Activated CD4-positive, alpha-beta T cell treated with anti-CD3 and anti-CD28 coated beads, Interleukin-2, amount 10 ng/mL, durations not matched to agents 7 days and 5 days (primary cell): ENCODE results near the gene CAMK4. TPM values are rescaled to one million over a fixed set of nuclear protein-coding genes. Genes with fewer than 3 reads are reported as not detected.

ENCODE experiments used
- CTCF ChIA-PET: fragments of 350-600 bp; sonication (Branson Sonifier 250); formaldehyde crosslinking; loops from one replicate; lab custom pipeline; 2021; ENCODE audit warnings: antibody characterized with exemption; lab: Charles Lee
- POLR2A ChIA-PET: fragments of 350-600 bp; sonication (Branson Sonifier 250); formaldehyde crosslinking; loops from one replicate; lab custom pipeline; 2021; ENCODE audit warnings: antibody characterized with exemption; lab: Charles Lee
- DNase-seq: peaks from one replicate; pipeline ENCODE4 v3.0.0-alpha.2; 2020
- H3K27ac Mint-ChIP-seq: one replicate; pipeline ENCODE4 v1.8.0; 2021; ENCODE audit warnings: mild to moderate bottlenecking, moderate library complexity, mixed read lengths
- H3K27me3 Mint-ChIP-seq: one replicate; pipeline ENCODE4 v1.8.0; 2021; ENCODE audit warnings: mixed read lengths
- H3K36me3 Mint-ChIP-seq: one replicate; pipeline ENCODE4 v1.8.0; 2021; ENCODE audit warnings: low read depth, mixed read lengths
- H3K4me1 Mint-ChIP-seq: one replicate; pipeline ENCODE4 v1.8.0; 2021; ENCODE audit warnings: mixed read lengths
- H3K4me3 Mint-ChIP-seq: one replicate; pipeline ENCODE4 v1.8.0; 2021; ENCODE audit warnings: mild to moderate bottlenecking, moderate library complexity, mixed read lengths
- H3K9me3 Mint-ChIP-seq: one replicate; pipeline ENCODE4 v1.8.0; 2021; ENCODE audit warnings: mixed read lengths
- total RNA-seq, 2 experiments: library from RNA; stranded (reverse); gene quantifications; one replicate each; pipeline ENCODE4 v1.2.3, GENCODE V29; 2021

CAMK4 gene
- total RNA-seq, 2 experiments from 2014 or later, result 138 to 139 TPM

GRCh38 chr5:111517853-111518501 is 293.8 kb downstream of the CAMK4 start:
- Mint-ChIP-seq H3K36me3 (no peaks in the 10 kb centered on the region), H3K27ac (no peak overlapping the region), H3K4me3 (no peak overlapping the region), H3K9me3 (no peaks in the 10 kb centered on the region), H3K27me3 (peaks cover 6% of the 10 kb centered on the region), H3K4me1 (peaks cover 15% of the 10 kb centered on the region)
- ChIA-PET POLR2A (no interaction called here), CTCF (interaction anchor here (0.8 to 1.1 kb wide), 2 partner anchors 9 to 14 kb away, joined by 3 to 4 read pairs; no protein-coding TSS in a partner anchor)
- no peak for DNase-seq

GRCh38 chr5:111518777-111519176 is 294.6 kb downstream of the CAMK4 start:
- H3K27me3 Mint-ChIP-seq, result peaks cover 6% of the 10 kb centered on the region
- no peaks in the 10 kb centered on the region for H3K36me3 Mint-ChIP-seq
- ChIA-PET POLR2A (no interaction called here), CTCF (interaction anchor here (0.9 to 1.1 kb wide), 2 partner anchors 13 to 24 kb away, joined by 4 read pairs; no protein-coding TSS in a partner anchor)
- peaks cover 8% of the 10 kb centered on the region for H3K4me1 Mint-ChIP-seq
- DNase-seq, result no peak
- no peak overlapping the region for H3K27ac Mint-ChIP-seq
- H3K9me3 Mint-ChIP-seq, result no peaks in the 10 kb centered on the region
- H3K4me3 Mint-ChIP-seq, result no peak overlapping the region

DNA sequence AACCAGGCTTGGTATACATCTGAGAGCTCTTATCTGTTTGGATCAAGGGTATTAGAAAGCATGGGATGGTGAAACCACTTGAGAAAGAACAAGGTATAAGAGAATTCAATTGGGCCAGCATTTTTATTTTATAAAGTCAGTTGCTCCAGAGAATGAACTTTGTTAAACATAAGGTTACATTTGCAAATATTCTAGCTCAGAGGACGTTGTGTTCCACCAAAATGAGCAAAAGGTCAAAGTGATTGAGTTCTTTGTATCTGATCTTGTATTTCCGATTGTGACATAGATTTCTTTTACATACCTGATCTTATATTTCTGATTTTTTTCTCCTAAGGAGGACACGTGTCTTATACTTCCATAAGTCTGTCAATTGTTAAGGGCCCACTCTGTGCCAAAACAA is 296.7 kb downstream of the CAMK4 start:
- ChIA-PET POLR2A (no interaction called here), CTCF (interaction anchor here (1.1 to 2.6 kb wide), 3 partner anchors 8 to 11 kb away, joined by 3 to 13 read pairs (median 3); partner anchors contain the start of gene STARD4)
- no peak overlapping the region for H3K27ac Mint-ChIP-seq
- H3K36me3 Mint-ChIP-seq, result no peaks in the 10 kb centered on the region
- H3K27me3 Mint-ChIP-seq, result peaks cover 6% of the 10 kb centered on the region
- DNase-seq, result no peak
- H3K4me3 Mint-ChIP-seq, result no peak overlapping the region
- H3K9me3 Mint-ChIP-seq, result no peaks in the 10 kb centered on the region
- H3K4me1 Mint-ChIP-seq, result peaks cover 2% of the 10 kb centered on the region

DNA sequence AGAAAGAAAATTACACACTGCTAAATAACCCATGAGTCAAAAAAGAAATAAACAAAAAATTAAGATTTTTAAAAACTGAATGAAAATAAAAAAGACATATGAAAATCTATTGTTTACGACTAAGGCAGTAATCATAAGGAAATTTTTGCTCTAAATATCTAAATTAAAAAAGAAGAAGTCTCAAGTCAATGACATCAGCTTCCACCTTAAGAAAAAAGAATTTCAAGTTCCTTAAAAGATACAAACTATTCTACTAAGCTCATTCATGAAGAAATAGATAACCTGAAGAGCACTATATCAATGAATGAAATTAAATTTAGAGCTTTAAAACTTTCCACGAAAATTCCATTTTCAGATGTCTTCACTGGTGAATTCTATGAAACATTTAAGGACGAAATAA is 303.9 kb downstream of the CAMK4 start:
- no peak overlapping the region for H3K4me3 Mint-ChIP-seq
- no peaks in the 10 kb centered on the region for H3K27me3 Mint-ChIP-seq
- POLR2A ChIA-PET, result no interaction called here
- no peaks in the 10 kb centered on the region for H3K36me3 Mint-ChIP-seq
- H3K4me1 Mint-ChIP-seq, result peaks cover 28% of the 10 kb centered on the region
- DNase-seq, result no peak
- H3K9me3 Mint-ChIP-seq, result peaks cover 4% of the 10 kb centered on the region
- H3K27ac Mint-ChIP-seq, result no peak overlapping the region
- CTCF ChIA-PET, result no interaction called here

DNA sequence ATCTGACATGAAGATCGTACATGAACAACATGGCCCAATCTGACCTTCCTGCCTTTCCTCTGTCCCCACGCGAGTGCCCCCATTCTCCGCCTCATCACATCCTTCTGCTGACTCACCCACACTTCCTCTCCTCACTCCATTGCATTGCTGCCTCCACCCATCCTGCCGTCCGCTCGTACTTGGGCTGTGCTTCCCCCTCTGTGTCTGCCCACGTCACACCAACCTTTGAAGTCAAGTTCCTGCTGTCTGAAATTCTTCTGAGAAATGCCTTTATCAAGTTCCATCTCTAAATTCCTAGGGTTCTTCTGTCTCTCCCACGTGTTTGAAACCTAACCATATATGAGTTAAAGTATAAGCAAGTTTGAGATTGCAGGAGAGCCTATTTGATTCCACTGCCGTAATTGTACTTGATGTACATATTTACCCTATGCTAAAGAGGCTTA is 306.1 kb downstream of the CAMK4 start:
- Mint-ChIP-seq H3K36me3 (peaks cover 2% of the 10 kb centered on the region), H3K27me3 (peaks cover 3% of the 10 kb centered on the region), H3K27ac (peak overlapping the region; percentile 83), H3K4me3 (peak overlapping the region; percentile 8), H3K9me3 (peaks cover 4% of the 10 kb centered on the region), H3K4me1 (peaks cover 28% of the 10 kb centered on the region)
- DNase-seq, result peak; percentile 88
- ChIA-PET CTCF (interaction anchor here (0.9 to 1.8 kb wide), 4 partner anchors 9 to 67 kb away, joined by 3 to 7 read pairs (median 3); no protein-coding TSS in a partner anchor), POLR2A (interaction anchor here (0.6 kb wide), 1 partner anchor 289 kb away, joined by 3 read pairs; no protein-coding TSS in a partner anchor)

- ChIA-PET POLR2A (no interaction called here), CTCF (interaction anchor here (1.2 to 2.8 kb wide), 3 partner anchors 12 to 217 kb away, joined by 3 to 13 read pairs (median 11); no protein-coding TSS in a partner anchor)
- Mint-ChIP-seq H3K27me3 (peaks cover 15% of the 10 kb centered on the region), H3K4me3 (no peak overlapping the region), H3K36me3 (peaks cover 4% of the 10 kb centered on the region), H3K27ac (no peak overlapping the region), H3K4me1 (peaks cover 28% of the 10 kb centered on the region), H3K9me3 (peaks cover 4% of the 10 kb centered on the region)
- no peak for DNase-seq
Measured at GRCh38 chr5:111532886-111533582, 308.9 kb downstream of the CAMK4 start.

GRCh38 chr5:111535879-111536549 is 311.8 kb downstream of the CAMK4 start:
- Mint-ChIP-seq H3K9me3 (no peaks in the 10 kb centered on the region), H3K36me3 (peaks cover 4% of the 10 kb centered on the region), H3K4me1 (peaks cover 12% of the 10 kb centered on the region), H3K27me3 (peaks cover 33% of the 10 kb centered on the region), H3K27ac (no peak overlapping the region), H3K4me3 (no peak overlapping the region)
- no peak for DNase-seq
- POLR2A ChIA-PET, result no interaction called here
- CTCF ChIA-PET, result interaction anchor here (0.8 to 1.2 kb wide), 2 partner anchors 15 to 24 kb away, joined by 3 to 4 read pairs; partner anchors contain the start of gene STARD4

DNA sequence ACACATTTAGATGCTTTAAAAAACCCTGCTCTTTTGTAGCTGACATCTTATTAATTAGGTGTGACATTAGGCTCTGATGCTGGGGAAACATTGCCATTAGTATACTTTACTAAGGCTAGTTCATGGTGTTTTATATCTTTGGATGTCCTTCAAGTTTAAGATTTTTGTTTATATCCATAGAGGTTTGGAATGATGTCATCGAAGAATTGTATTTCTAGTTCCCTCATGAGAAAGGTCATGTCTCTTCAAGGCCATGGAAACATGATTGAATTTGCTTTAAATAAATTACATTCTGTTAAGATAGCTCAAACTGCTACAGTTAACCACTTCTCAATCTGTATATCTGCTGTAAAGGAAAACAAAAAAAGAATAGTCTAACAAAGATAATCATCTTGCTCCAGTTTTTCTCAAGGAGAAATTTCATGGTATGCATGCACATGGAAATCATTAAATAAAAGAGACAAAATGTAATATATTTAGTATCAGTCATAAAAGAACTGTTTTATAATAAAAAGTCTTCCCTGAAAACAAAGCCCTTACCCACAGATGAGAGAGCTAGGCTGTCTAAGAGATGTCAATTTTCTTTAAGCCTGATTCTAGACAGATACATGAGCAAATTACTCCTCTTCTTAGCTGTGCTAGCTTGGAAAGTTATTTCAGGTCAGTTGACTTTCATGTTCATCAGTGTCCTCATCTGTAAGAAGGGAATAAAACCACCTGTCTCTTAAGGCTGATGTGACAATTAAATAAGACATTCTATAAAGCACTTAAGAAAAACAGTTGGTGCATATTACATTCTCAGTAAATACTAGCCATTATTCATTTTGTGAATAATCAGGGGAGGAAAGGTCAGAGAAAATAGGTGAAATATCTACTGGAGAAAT is 313.2 kb downstream of the CAMK4 start:
- peaks cover 4% of the 10 kb centered on the region for H3K36me3 Mint-ChIP-seq
- no peak overlapping the region for H3K4me3 Mint-ChIP-seq
- no peak overlapping the region for H3K27ac Mint-ChIP-seq
- H3K9me3 Mint-ChIP-seq, result no peaks in the 10 kb centered on the region
- peaks cover 5% of the 10 kb centered on the region for H3K4me1 Mint-ChIP-seq
- H3K27me3 Mint-ChIP-seq, result peaks cover 33% of the 10 kb centered on the region
- no peak for DNase-seq
- POLR2A ChIA-PET, result no interaction called here
- CTCF ChIA-PET, result interaction anchor here (1.2 kb wide), 1 partner anchor 161 kb away, joined by 3 read pairs; no protein-coding TSS in a partner anchor

Other genes with a start within 250 kb of the CAMK4 start
- gene TSLP, start 152.7 kb upstream of the CAMK4 start, total RNA-seq, result under 1 TPM; 0.19 to 0.35 TPM
- gene WDR36, start 132.0 kb upstream of the CAMK4 start, total RNA-seq, result 10 to 100 TPM; 26.7 to 32.0 TPM